SU-DHL-6 (cell line): ENCODE data around the gene ITPR1.

Experiments used
- H2AFZ ChIP-seq: fragments of 200-600 bp; sonication (generic); 2 replicates; pipeline ENCODE4 v1.6.1; 2014; ENCODE audit warnings: low read depth, mild to moderate bottlenecking, moderate library complexity, mixed read lengths, antibody characterized with exemption, low read length; ENCODE audit not compliant: severe bottlenecking
- H3F3A ChIP-seq: fragments of 200-600 bp; shearing (Covaris generic); 2 replicates; pipeline ENCODE4 v1.6.0; 2016; ENCODE audit warnings: antibody characterized with exemption, mild to moderate bottlenecking; ENCODE audit not compliant: insufficient read depth
- H3K27ac ChIP-seq: fragments of 200-600 bp; sonication (generic); 2 replicates; pipeline ENCODE4 v1.5.1; 2016; ENCODE audit warnings: low read depth, mild to moderate bottlenecking, low read length, moderate library complexity, mixed read lengths
- H3K27me3 ChIP-seq: fragments of 200-600 bp; sonication (generic), shearing (Covaris generic); 2 replicates; pipeline ENCODE4 v1.6.0; 2014; ENCODE audit warnings: mild to moderate bottlenecking, low read length
- H3K36me3 ChIP-seq: fragments of 200-600 bp; sonication (generic); 2 replicates; pipeline ENCODE4 v1.6.1; 2014; ENCODE audit warnings: mild to moderate bottlenecking, low read length, mixed read lengths
- H3K4me2 ChIP-seq: fragments of 300-600, 200-600 bp; shearing (Covaris generic), sonication (generic); 2 replicates; pipeline ENCODE4 v1.6.0; 2014; ENCODE audit warnings: low read length, low read depth, mild to moderate bottlenecking; ENCODE audit not compliant: poor library complexity, severe bottlenecking
- H3K4me3 ChIP-seq: fragments of 200-600 bp; sonication (generic); 2 replicates; pipeline ENCODE4 v1.5.1; 2014; ENCODE audit warnings: antibody characterized with exemption, low read length, mild to moderate bottlenecking, mixed read lengths; ENCODE audit not compliant: insufficient read depth, poor library complexity, severe bottlenecking
- H3K79me2 ChIP-seq: fragments of 200-600 bp; sonication (generic); 2 replicates; pipeline ENCODE4 v1.6.1; 2014; ENCODE audit warnings: mild to moderate bottlenecking, low read length, moderate library complexity; ENCODE audit not compliant: insufficient read depth
- H3K9ac ChIP-seq: fragments of 200-600 bp; sonication (generic); 2 replicates; pipeline ENCODE4 v1.7.0; 2014; ENCODE audit warnings: mild to moderate bottlenecking, low read length
- H3K9me2 ChIP-seq: fragments of 200-600 bp; sonication (generic); replicated peaks from 2 replicates; pipeline ENCODE4 v1.6.1; 2014; ENCODE audit warnings: low read length; ENCODE audit not compliant: insufficient read depth
- H3K9me3 ChIP-seq: fragments of 200-600 bp; sonication (generic); 2 replicates; pipeline ENCODE4 v1.6.1; 2014; ENCODE audit warnings: low read length, mixed read lengths; ENCODE audit not compliant: insufficient read depth
- H4K20me1 ChIP-seq: fragments of 200-600 bp; sonication (generic); 2 replicates; pipeline ENCODE4 v1.6.1; 2014; ENCODE audit warnings: low read depth, mild to moderate bottlenecking, antibody characterized with exemption, low read length, moderate library complexity, mixed read lengths
- EZH2phosphoT487 ChIP-seq: fragments of 200-600 bp; sonication (generic), shearing (Covaris generic); conservative IDR thresholded peaks from 2 replicates; pipeline ENCODE4 v1.6.1; 2018; ENCODE audit warnings: mild to moderate bottlenecking, antibody characterized with exemption, low read length, moderate library complexity, mixed read lengths
- TF ChIP-seq, protein P1 (sequence below): fragments of 200-600 bp; sonication (generic); IDR thresholded peaks from one replicate; pipeline ENCODE4 v1.5.1; 2017; ENCODE audit warnings: antibody characterized with exemption, mild to moderate bottlenecking, low read length, moderate library complexity; ENCODE audit not compliant: insufficient read depth, poor library complexity, severe bottlenecking

ITPR1 gene

DNA sequence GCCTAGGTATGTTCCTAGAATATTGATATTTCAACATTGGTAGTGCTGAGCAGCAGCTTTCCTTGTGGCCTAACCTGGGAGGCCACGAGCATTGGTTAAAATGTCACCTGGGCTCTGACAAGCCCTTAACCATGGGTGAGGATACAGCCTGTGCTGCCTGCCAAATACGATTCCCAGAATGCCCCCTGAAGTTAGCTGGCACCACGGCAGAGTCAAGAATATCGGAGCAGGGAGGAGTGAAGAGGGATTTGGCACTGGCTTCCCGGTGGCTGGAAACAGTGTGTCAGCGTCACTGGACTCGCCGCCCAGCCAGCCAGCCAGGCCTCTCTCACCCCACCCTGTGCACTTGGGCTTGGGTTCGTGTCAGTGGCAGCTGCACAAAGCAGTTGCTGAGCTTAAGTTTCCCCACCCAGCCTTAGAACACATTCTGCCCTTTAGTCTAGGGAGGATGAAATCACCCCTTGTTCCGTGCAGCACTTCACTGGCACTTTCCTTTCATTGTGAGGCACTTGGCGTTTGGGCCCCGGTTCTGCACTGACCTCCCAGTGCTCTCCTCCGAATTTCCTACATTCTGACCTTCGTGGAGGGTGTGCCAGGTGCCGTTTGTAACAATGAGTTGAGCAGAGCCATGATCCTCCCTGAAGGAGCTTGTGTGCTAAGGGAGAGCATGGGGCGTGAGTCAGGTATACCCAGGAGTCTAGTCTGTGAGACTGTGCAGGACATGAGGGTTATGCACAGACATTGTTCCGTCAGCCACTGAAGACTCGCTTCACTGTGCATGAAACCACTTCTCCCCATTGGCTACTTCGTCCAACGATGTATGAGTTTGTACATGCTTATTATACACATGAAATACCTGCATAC is 333.3 kb downstream of the ITPR1 start:
- Histone ChIP-seq H3K79me2 (no peaks in the 10 kb centered on the region), H3K4me2 (no peak overlapping the region), H4K20me1 (no peaks in the 10 kb centered on the region), H3K36me3 (no peaks in the 10 kb centered on the region), H3K27ac (no peak overlapping the region), H3K9me3 (no peaks in the 10 kb centered on the region), H3K9me2 (no peaks in the 10 kb centered on the region), H3K9ac (no peak overlapping the region), H3K27me3 (no peaks in the 10 kb centered on the region), H3F3A (no peaks in the 10 kb centered on the region), H2AFZ (no peak overlapping the region), H3K4me3 (no peak overlapping the region)
- TF ChIP-seq, protein P1, sequence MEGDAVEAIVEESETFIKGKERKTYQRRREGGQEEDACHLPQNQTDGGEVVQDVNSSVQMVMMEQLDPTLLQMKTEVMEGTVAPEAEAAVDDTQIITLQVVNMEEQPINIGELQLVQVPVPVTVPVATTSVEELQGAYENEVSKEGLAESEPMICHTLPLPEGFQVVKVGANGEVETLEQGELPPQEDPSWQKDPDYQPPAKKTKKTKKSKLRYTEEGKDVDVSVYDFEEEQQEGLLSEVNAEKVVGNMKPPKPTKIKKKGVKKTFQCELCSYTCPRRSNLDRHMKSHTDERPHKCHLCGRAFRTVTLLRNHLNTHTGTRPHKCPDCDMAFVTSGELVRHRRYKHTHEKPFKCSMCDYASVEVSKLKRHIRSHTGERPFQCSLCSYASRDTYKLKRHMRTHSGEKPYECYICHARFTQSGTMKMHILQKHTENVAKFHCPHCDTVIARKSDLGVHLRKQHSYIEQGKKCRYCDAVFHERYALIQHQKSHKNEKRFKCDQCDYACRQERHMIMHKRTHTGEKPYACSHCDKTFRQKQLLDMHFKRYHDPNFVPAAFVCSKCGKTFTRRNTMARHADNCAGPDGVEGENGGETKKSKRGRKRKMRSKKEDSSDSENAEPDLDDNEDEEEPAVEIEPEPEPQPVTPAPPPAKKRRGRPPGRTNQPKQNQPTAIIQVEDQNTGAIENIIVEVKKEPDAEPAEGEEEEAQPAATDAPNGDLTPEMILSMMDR = no peak
- TF ChIP-seq EZH2phosphoT487 = no peak

DNA sequence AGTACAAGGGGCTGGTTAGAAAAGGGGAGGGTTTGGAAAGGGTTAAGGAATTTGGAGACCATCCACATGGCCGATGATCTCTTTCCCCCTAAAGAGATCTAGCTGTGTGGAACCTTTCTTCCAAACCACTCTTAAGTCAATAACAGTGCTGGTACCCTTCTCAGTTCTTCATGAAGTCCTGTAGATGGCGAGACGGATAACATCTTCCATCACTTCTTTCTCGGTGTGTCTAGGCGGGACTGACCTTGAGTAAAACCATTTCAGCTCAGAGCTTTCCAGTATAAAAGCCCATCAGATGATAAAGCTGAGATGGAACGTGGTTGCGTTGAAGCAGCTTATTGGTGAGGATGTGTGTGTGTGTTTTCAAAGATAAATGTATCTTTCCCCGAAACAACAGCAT is 334.6 kb downstream of the ITPR1 start:
- no peak overlapping the region for H3K4me2 ChIP-seq

DNA sequence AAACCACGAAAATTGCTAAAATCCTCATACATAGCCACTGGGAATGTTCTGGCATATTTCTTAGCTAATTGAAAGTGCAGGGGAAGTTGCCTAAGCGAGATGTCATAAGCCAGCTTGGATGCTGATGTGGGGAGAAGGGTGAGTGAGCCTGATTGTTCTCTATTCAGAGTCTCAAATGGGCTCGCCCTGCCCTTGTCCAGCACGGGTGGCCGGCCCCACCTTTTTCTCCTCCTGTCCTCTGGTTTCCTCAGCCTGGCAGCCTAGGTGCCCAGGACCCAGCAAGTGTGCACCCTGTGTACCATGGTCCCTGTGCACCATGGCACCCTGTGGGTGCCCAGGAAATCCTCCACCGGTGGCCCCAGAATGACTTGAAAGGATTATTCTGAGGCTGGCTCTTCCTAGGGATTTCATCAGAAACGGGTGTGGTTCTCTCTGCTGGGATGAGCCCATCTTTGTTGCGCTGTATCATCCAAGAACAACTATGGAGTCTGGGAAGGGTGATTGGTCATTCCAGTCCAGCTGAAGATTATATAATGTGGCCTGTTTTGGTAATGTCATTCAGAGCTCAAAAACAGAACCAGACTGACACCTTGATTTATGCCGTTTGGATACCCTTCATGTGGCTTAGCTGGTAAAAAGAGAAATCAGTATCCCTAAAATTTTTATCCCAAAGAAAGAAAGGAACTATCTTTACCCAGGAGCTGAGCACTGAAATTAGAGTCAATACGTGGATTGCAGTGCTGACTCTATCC is 335.3 kb downstream of the ITPR1 start:
- H3K9me2 ChIP-seq = no peaks in the 10 kb centered on the region
- TF ChIP-seq, protein P1 = no peak
- no peak for TF ChIP-seq EZH2phosphoT487
- H3K36me3 ChIP-seq = no peaks in the 10 kb centered on the region
- H3K4me3 ChIP-seq = no peak overlapping the region
- no peaks in the 10 kb centered on the region for H3K9me3 ChIP-seq
- H3K9ac ChIP-seq = no peak overlapping the region
- no peaks in the 10 kb centered on the region for H3F3A ChIP-seq
- H3K79me2 ChIP-seq = no peaks in the 10 kb centered on the region
- H4K20me1 ChIP-seq = no peaks in the 10 kb centered on the region
- no peak overlapping the region for H2AFZ ChIP-seq
- no peak overlapping the region for H3K4me2 ChIP-seq
- H3K27me3 ChIP-seq = no peaks in the 10 kb centered on the region
- H3K27ac ChIP-seq = no peak overlapping the region

More for the DNA sequence above, 334.6 kb downstream of the ITPR1 start:
- no peak overlapping the region for H3K4me3 ChIP-seq
- no peaks in the 10 kb centered on the region for H3F3A ChIP-seq
- no peak overlapping the region for H2AFZ ChIP-seq
- H3K27me3 ChIP-seq = no peaks in the 10 kb centered on the region
- H4K20me1 ChIP-seq = no peaks in the 10 kb centered on the region
- TF ChIP-seq, protein P1 = no peak
- TF ChIP-seq EZH2phosphoT487 = no peak
- H3K9me2 ChIP-seq = no peaks in the 10 kb centered on the region
- H3K9ac ChIP-seq = no peak overlapping the region
- H3K79me2 ChIP-seq = no peaks in the 10 kb centered on the region
- no peaks in the 10 kb centered on the region for H3K36me3 ChIP-seq
- H3K27ac ChIP-seq = no peak overlapping the region
- no peaks in the 10 kb centered on the region for H3K9me3 ChIP-seq
